ENCODE results near the gene OR6C3.
"Not testable (repeated sequence)": the region's sequence is repeated elsewhere in the genome, so short reads cannot be mapped to it uniquely, and the experiment has no call there.

Gene OR6C3

DNA sequence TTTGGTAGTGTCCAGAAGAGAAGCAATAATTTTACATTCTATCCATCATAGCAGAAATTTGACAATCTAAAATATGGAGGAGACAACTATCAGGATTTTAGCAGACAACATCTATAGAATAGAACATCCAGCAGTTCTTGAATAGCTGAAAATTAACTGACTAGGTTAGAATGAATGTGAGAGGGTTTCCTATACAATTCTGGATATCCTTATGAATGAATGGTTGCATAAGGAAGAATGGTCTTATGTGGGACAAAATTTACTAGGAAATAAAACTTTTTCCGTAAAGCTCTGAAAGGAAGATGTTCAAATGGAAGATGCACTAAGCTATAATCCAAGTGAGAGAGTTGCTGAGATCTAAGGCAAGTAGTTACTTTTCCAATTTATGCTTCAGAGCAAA, at the start of gene OR6C3:
Gene OR6C3 (plus strand): TSS at position 301 of the 400 bp plus-strand sequence. CDS start 955 bp downstream, outside the sequence.
- DNase-seq, result no peak

DNA sequence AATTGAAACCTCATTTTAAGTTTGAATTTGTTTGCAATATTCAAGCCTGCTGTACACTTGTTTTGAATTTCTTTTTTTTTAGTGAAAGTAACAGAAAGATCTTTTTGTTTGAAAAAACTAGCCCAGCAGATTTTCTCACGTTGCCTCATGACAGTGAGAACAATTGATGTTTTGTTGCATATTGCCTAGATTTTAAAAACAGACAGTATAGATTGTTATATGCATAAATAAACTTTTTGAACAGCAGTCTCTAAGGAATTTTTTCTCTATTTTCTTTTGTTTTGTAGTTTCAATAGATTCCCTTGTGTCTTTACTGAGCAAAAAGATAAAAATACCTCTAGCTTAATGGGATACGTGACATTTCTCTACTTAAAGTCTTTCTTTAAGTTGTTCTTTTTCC, 49.6 kb upstream of the OR6C3 start:
- DNase-seq, result no peak

- DNase-seq, result no peak
Measured at GRCh38 chr12:55289999-55290398, 40.5 kb upstream of the OR6C3 start.

- DNase-seq, result no peak
Measured at GRCh38 chr12:55296469-55296868, 34.1 kb upstream of the OR6C3 start, which contains the start of gene OR6C6. OR6C6 (minus strand) TSS chr12:55296569; CDS start chr12:55295232, 1,337 bp downstream.

DNA sequence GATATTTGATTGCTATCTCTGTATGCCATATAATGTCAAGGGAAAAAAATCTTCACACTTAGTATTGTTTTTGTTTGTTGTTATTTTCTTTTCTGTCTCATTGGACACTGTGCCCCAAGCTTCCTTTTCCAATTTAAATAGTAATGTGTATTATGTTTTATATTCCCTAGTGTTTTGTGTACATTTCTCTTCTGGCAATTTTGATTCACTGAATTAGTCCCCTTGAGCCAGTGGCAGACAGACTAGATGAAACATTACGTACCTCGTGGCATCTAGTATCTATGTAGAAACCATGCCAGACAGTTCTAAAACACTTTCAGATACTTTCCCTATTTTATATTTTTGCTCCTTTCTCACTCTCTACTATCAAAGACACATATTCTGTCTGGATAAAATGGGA, 16.5 kb upstream of the OR6C3 start, which contains the start of gene OR6C1:
Gene OR6C1 (plus strand): TSS at position 301 of the 400 bp plus-strand sequence. CDS start 6,257 bp downstream, outside the sequence.
- no peak for DNase-seq

- no peak for DNase-seq
Measured at GRCh38 chr12:55320201-55320600, 10.3 kb upstream of the OR6C3 start.

- DNase-seq, result not testable (repeated sequence)
Measured at GRCh38 chr12:55325801-55326200, 4.7 kb upstream of the OR6C3 start.

DNA sequence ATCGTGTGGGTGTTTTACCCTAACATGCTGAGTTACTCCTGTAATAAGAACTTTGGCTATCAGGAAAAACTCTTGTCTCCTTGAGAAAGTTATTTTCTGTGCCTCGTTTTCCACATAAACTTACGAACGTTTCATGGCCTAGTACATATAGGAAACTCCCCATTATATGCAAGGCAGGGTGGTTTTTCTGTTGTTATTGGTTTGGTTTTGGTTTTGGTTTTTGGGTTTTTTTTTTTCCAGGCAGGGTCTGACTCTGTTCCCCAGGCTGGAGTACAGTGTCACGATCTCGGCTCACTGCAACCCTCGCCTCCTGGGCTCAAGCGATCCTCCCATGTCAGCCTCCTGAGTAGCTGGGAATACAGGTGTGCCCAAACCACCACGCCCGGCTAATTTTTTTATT, 5.5 kb downstream of the OR6C3 start:
- DNase-seq, result no peak

DNA sequence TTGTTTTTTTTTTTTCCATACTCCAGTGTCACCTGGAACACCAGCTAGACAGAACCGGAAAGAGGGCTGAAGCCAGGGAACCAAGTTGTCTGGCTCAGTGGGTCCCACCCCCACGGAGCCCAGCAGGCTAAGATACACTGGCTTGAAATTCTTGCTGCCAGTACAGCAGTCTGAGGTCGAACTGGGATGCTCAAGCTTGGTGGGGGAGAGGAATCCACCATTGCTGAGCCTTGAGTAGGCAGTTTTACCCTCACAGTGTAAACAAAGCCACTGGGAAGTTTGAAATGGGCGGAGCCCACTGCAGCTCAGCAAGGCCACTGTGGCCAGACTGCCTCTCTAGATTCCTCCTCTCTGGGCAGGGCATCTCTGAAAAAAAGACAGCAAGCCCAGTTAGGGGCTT, 24.8 kb downstream of the OR6C3 start:
- not testable (repeated sequence) for DNase-seq

- no peak for DNase-seq
Measured at GRCh38 chr12:55362675-55363074, 32.1 kb downstream of the OR6C3 start, which contains the start of gene OR6C75. OR6C75 (plus strand) TSS chr12:55362975; CDS start chr12:55365111, 2,136 bp downstream.

GRCh38 chr12:55365086-55365485, 34.5 kb downstream of the OR6C3 start:
- DNase-seq, result no peak

DNA sequence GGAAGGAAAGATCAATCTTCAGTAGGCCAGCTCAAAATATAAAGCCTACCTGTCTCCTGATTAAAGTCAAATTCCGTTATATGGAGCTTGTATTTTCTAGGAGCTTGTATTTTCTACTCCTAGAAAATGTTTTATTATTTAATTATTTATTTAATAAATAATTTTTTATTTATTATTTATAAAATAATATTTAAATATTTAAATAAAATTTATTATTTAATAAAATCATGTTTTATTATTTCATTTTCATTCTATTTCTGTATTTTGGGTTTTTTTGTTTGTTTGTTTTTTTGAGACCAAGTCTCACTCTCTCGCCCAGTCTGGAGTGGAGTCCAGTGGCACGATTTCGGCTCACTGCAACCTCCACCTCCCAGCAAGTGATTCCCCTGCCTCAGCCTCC, 42.0 kb downstream of the OR6C3 start:
- no peak for DNase-seq

All from NCI-H1048 (cell line).